ENCODE data around the gene B3GNT7.
"Not testable (repeated sequence)": the region's sequence is repeated elsewhere in the genome, so short reads cannot be mapped to it uniquely, and the experiment has no call there.

Gene B3GNT7

DNA sequence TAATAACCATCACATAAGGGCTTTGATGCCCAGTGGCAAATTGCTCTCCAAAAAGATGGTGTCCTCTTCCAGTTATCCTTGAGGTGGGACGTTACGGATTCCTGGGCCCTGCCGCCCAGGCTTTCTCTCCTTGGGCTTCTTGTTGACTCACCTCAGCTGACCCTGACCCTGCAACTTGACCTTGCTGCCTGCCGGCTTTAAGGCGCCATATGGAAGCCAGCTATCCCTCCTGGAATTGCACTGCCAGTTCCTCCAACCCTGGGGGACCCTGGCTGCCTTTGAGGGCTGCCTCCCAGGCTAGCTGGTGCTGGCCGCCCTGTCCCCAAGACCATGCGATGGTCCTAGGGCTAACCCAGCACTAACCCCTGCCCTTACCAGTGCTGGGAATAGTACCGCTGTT lies 28.3 kb upstream of the B3GNT7 start:
- no peak for DNase-seq (ENCODE audit: low spot score)

DNA sequence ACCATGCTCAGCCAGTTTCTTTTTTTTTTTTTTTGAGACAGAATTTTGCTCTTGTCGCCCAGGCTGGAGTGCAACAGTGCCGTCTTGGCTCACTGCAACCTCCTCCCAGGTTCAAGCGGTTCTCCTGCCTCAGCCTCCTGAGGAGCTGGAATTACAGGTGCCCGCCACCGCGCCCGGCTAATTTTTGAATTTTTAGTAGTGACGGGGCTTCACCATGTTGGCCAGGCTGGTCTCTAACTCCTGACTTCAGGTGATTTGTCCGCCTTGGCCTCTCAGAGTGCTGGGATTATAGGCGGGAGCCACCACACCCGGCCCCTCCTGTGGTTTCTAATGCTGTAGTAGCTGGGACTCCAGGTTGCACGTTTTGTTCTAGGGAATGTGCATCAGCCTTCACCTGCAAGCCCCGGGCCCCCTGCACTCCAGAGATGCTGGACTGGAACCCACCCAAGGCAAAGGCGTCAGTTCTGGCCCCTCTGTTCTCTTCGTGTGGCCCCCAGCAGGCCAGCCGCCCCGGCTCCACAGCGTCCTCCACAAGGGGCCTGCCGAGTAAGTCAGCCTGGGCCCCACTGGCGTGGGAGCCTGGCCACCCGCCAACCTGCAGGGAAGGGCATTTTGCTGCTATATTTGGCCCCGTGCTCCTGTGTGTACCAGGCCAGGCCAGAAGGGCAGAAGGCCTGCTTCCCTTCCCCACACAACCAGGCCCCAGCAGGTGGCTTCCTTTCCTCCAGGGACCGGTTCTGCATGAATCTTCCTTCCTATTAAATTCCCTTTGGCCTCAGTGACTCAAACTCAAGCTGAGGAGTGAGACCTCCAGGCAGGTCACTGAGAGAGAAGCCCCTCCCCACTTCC lies 25.7 kb upstream of the B3GNT7 start:
- DNase-seq (ENCODE audit: low spot score) = no peak

DNA sequence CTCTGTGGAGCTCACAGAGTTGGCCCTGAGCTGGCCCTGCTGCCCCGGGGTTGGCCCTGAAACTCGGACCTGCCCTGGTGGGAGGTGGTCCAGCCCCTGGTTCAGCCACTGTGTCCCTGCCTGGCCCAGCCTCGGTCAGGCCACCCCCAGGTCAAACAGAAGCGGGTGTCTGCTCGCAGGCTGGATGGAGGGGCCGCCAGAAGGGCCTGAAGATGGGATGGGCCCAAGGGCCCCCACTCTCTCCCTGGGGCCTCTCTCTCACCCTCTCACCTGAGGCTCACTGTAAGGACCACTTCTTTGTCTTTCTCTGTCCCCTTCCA lies 25.1 kb upstream of the B3GNT7 start:
- DNase-seq (ENCODE audit: low spot score) = no peak

DNA sequence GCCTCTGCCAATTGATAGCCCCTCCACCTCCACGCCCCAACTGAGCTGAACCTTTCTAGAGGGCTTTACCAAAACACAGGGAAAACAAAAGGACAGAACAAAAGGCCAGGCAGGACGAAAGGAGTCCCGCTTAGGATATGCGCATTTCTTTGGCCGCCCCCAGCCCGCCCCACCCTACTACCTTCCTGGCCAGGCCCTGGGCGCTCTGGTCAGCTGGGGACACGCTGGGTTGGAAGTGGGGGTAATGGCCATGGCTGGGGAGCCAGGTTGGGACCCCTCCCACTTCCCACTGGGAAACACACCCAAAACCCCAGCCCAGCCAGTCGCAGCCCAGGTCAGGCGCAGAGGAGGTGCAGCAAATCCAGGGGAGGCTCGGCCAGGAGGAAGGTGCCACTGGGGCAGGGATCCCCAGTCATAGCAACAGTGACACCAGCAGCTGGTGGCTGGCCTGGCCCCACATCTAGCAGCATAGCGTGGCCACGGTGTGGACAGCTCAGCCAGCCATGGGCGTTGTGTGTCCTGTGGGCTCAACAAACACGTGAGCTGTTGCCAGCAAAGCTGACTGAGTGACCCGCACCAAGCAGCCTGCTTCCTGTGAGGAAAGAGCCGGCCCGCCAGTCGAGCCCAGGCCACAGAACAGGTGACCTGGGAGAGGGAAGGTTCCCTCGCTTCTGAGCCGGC lies 24.6 kb upstream of the B3GNT7 start:
- DNase-seq (ENCODE audit: low spot score) = no peak

DNA sequence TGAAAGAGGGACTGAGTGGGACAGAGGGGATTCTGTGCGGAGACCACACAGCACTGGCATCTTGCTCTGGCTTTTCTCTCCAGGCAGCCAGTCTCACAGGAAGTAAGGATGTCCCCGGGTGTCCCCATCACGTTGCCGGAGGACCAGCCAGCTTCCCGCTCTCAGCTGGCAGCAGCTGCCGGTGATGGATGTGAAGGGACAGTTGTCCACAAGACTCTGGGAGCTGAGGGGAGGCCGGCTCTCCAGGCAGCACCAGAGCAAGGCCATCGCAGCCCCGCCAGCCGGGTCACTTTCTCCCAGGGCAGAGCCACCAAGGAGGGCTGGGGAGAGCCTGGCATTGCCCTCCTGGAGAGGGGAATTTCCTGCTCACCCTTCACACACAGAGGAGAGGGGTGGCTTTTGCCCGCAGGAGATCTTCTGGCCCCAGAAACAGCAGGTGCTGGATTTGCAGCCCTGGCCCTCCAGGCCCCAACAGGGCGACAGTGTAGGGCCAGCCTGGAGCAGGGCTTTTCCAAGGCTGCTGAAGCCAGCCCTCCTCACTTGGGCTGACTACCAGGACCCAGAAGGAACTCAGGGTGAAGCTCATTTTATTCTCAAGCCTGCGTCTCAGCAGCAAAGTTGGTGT lies 24.0 kb upstream of the B3GNT7 start:
- peak; percentile 68 for DNase-seq (ENCODE audit: low spot score)

DNA sequence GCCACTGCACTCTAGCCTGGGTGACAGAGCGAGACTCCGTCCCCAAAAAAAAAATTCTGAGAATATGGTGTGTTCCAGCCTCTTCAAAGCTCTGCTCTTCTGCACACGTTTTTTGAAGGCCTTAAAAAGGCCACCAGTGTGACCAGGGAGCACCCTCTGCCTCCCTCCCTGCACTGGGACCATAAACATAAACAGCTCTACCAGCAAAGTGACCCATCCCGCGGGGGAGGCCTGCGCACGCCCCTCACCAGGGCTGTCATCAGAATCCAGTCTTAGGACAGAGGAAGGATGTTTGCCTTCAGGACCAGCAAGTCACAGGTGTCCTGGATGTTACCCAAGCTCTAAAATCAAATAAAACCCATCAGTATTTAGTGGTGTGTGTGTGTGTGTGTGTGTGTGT lies 23.2 kb upstream of the B3GNT7 start:
- DNase-seq (ENCODE audit: low spot score) = no peak

DNA sequence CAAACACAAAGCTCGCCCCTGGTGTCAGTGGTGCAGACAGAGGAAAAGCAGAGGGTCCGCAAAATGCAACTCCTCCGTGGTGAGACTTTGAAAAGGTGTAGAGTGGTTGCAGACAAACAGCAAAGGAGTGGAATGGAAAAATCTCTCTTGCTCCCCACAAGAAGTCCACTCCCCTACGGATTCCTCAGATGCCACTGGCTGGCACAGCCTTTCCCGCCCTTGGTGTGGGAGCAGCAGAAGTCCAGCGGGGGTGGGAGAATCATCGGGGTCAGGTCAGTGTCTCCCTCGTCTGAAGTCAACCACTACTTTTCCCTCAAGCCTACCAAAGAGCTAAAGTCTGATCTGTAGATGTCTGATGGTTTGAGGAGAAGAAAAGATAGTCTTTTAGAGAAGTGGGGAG lies 22.3 kb upstream of the B3GNT7 start:
- DNase-seq (ENCODE audit: low spot score) = no peak

DNA sequence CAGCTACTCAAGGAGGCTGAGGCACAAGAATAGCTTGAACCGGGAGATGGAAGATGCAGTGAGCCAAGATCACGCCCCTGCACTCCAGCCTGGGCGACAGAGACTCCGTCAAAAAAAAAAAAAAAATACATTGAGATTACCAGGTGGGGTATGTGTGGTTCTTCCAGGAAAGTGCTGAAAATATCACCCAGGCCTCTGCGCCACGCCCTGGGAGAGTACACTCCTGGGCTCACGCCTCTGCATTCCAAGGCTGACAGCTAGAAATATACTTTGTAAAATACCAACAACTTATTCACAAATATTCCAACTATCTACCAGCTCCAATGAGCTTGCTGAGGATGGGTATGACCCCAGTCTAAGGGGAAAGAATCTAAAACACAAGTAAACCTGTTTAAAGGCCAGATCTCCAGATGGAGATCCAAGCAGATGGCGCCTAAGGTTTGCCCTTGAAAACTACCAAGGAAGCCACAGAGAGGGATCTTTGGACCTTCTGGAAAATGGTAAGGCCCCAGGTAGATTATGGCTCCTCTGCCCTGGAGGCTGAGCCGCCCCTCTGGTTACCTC lies 21.6 kb upstream of the B3GNT7 start:
- no peak for DNase-seq (ENCODE audit: low spot score)

DNA sequence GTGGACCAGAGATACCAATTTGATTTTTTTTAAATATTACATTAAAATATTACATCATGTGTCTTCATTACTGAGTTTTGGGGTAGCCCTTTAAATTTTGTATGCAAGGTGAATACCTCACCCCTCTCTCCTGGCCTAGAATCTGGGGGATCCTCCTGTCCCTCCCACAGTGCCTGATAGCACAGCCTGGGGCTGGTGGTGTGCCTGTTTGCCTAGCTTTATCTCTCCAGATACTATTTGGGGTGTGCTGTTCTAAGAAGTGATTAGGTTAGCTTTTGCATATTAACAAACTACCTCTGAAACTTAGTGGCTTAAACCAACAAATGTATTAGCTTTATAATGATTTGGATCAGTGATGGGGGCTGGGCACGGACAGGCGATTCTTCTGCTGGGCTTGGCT lies 20.7 kb upstream of the B3GNT7 start:
- DNase-seq (ENCODE audit: low spot score) = no peak

DNA sequence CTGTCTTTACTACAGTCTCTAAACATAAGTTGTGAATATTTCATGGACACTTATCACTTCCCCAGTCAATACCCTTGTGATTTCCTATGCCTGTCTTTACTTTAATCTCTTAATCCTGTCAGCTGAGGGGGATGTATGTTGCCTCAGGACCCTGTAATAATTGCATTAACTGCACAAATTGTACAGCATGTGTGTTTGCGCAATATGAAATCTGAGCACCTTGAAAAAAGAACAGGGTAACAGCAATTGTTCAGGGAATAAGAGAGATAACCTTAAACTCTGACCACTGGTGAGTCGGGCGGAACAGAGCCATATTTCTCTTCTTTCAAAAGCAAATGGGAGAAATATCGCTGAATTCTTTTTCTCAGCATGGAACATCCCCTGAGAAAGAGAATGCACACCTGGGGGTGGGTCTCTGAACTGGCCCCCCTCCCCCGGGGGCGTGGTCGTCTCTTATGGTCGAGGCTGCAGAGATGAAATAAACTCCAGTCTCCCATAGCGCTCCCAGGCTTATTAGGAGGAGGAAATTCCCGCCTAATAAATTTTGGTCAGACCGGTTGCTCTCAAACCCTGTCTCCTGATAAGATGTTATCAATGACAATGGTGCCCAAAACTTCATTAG lies 19.4 kb upstream of the B3GNT7 start:
- DNase-seq (ENCODE audit: low spot score) = not testable (repeated sequence)

DNA sequence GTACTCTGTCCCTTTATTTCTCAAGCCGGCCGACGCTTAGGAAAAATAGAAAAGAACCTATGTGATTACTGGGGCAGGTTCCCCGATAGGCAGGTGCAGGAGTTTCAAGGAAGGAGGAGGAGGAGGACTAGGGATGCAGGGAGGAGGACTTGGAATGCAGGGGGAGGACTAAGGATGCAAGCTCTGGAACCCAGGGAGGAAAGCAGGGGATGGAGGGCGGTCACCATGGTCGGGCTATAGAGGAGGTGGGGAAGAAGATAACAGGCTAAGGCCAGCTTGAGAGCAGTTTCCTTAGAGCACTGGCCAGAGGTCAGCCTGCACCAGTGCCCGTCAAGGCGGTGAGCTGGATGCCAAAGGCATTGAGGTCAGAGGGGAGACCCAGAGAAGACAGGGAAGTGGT lies 18.7 kb upstream of the B3GNT7 start:
- DNase-seq (ENCODE audit: low spot score) = no peak

DNA sequence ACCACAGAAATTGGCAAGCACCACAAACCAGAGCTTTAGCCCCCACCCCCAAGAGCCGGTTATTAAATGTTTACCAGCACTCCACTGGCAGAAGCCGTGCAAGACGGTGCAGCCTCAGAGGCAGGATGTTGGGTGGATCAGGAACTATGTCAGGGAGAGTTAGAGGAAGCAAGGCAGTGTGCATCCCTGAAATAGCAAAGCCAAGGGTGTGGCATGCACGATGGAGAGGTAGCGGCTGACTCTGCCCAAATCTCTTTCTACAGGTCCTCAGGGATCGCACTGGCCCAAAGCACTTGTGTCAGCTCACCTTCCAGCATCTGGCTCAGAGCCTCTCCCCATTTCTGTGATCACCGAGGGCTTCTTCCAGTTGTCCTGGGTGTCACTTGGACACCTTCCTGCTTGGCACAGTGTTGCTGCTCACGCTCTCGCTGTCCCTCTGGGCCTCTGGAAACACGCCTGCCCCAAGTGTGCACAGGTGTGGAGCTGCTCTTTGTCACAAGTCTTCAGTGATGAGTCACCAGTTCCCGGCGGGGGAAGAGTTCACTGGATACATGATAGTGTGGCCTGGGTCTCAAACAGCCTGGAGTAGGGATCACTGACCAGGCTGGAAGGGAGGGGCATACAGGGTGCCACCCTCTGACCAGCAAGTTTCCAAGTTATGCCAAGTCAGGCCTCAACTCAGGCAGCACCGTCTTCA lies 17.3 kb upstream of the B3GNT7 start:
- DNase-seq (ENCODE audit: low spot score) = no peak

DNA sequence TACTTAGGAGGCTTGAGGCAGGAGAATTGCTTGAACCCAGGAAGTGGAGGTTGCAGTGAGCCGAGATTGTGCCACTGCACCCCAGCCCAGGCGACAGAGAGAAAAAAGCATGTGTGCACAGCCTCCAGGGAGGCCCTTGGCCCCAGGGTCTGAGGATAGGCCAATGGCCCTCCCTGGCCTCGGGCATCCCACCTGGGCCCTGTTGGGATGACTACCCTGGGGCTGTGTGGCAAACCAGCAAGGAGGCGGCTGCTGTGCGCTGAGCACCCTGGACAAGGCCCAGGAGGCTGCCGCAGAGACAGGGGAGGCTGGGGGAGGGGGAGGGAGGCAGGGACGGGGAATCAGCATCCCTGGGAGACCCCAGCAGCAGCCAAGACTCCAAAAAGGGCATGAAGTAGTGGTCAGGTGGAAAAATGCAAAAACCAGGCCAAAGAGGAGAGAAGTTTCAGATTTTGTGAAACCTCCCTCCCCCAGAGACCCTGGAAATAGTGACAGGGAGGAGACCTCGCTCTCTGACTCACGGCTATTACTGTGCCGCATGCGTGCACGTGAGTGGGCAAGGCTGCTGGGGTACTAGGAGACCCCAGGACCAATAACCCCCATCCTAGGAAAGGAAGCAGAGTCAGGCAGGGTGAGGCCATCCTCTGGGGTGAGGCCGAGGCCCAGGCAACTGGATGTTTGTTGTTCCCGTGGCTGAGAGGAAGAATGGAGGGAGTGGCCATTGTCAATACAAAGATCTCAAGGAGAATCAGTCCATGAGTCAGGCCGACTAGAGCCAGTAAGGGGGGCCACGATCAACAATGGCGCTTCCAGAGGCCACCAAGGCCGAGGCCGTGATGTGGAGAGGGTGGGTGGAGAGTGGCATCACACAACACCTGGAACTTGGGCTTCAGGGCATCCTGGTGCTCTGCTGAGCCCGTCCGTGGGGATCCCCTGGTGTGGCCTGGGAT lies 16.0 kb upstream of the B3GNT7 start:
- peak; percentile 73 for DNase-seq (ENCODE audit: low spot score)

DNA sequence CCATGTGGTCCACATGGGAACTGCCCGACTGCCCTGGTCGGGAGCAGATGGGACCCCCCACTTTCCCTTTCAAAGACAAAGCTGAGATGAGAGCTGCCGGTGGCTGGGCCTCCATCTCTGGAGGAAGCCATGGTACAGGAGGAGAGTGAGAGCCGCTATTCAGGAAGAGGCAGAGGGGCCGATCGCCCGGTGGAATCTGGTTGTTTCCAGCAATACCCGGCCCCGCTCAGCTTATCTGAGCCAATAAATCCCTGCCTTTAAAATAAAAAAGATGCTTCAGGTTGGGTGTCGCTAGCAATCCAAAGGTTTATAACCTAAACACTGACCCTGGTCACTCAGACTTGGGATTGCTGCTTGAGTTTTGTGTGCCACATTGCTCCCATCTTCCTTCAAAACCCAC lies 15.2 kb upstream of the B3GNT7 start:
- no peak for DNase-seq (ENCODE audit: low spot score)

DNA sequence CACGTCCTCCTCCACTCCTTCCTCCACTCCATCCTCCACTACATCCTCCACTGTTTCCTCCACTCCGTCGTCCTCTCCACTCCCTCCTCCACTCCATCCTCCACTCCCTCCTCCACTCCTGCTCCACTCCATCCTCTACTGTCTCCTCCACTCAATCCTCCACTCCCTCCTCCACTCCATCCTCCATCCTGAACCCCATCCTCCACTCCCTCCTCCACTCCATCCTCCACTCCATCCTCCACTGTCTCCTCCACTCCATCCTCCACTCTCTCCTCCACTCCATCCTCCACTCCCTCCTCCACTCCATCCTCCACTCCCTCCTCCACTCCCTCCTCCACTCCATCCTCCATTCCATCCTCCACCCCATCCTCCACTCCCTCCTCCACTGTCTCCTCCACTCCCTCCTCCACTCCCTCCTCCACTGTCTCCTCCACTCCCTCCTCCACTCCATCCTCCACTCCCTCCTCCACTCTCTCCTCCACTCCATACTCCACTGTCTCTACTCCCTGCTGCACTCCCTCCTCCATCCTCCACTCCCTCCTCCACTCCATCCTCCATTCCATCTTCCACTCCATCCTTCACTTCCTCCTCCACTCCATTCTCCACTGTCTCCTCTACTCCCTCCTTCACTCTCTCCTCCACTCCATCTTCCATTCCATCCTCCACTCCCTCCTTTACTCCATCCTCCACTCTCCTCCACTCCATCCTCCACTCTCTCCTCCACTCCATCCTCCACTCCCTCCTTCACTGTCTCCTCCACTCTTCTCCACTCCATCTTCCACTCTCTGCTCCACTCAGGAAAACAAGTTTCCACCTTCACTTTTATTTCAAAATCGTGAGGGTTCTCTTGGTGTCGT lies 14.3 kb upstream of the B3GNT7 start:
- DNase-seq (ENCODE audit: low spot score) = no peak

DNA sequence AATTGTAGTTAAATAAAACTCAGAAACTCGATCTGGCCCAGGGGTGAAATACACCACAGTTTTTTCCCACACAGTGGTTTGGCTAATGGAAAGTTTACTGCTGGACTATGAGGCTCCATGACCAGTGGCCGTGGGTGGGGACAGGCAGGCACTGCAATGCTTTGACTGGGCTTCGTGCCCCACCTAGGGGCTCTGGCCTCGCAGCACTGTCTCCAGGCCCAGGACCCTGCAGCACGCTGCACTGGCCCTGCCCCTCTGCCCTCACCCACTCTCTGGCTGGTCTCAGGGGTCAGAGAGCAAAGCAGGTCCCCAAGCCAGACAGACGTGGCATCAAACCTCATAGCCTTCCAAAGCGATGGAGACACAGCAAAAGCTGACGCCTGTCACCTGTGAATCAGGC lies 13.4 kb upstream of the B3GNT7 start:
- DNase-seq (ENCODE audit: low spot score) = no peak

DNA sequence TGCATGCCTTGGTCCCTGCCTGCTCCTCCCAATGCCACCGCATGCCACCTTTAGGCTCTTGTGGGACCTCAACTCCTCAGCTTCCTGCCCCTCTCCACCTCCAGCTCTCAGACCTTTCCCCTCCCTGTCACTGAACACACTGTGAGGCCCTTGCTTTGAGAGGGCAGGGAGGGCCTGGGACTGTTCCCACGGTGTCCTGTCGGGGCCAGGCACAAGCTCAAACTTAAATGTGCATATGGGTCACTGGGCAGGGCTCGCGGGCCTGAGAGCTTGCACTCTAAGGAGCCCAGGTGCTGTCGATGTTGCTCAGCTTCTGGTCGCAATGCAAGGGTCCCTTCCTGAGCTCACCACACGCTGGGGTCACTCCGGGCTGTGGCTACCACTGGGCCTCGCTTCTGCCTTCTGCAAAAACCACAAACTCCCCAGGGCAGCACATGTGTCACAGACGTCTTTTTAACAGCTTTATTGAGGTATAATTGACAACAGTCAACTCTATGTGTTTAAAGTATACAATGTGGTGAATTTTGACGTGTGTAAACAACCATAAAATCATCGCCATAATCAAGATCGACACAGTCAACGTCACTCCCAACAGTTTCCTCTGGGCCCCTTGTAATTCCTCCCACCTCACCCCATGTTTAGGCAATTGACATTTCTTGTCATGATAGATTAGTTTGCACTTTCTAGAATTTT lies 11.9 kb upstream of the B3GNT7 start:
- DNase-seq (ENCODE audit: low spot score) = no peak

DNA sequence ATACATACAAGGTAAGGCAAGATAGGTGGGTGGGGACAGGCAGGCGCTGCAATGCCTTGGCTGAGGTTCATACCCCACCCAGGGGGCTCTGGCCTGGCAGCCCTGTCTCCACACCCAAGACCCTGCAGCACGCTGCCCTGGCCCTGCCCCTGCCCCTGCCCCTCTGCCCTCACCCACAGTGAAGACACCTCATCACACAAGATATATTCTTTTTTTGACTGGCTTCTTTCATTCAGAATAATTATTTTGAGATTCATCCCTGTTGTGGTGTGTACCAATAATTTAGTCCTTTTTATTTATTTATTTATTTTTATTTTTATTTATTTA lies 11.4 kb upstream of the B3GNT7 start:
- DNase-seq (ENCODE audit: low spot score) = no peak

DNA sequence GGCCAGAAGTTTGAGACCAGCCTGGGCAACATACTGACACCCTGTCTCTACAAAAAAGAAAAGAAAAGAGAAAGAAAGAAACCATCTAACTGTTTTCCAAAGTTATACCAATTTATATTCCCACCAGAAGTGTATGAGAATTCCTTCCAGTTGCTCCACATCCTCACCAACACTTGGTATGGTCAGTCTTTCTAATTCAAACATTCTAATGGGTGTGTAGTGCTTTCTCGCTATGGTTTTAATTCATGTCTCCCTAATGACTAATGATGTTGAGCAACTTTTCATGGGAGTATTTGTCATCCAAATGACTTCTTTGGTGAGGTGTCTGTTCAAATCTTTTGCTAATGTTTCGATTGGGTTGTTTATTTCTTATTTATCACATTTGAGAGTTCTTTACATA lies 10.5 kb upstream of the B3GNT7 start:
- DNase-seq (ENCODE audit: low spot score) = no peak
